Thyroid gland (tissue), 4 donors: ENCODE data around the gene NXPH4. TPM values are rescaled to one million over a fixed set of nuclear protein-coding genes. Genes with fewer than 3 reads are reported as not detected.
A peak's percentile ranks its signal among the peaks of the same experiment; 100 is the strongest.

ENCODE experiments used
- DNase-seq, 2 donors: peaks; one replicate each; pipeline ENCODE4 v3.0.0-alpha.2; 2019
- H3K27ac ChIP-seq, 3 donors: fragments of 200-600 bp; sonication (generic); 1 replicate in 2 of 3; 2 replicates in 1 of 3; pipeline ENCODE4 v1.5.1; 2016 to 2019; ENCODE audit warnings: mild to moderate bottlenecking in 1 of 3, moderate library complexity in 1 of 3
- H3K27me3 ChIP-seq: fragments of 200-600 bp; sonication (generic); one replicate; pipeline ENCODE4 v1.5.1; 2019
- H3K36me3 ChIP-seq, 2 donors: fragments of 200-600 bp; sonication (generic); one replicate each; pipeline ENCODE4 v1.5.1; 2016 to 2019
- H3K4me1 ChIP-seq, 2 donors: fragments of 200-600 bp; sonication (generic); one replicate each; pipeline ENCODE4 v1.5.1; 2017 to 2019
- H3K4me3 ChIP-seq, 3 donors: fragments of 200-600 bp; sonication (generic); replicated peaks in 1 of 3; 1 replicate in 2 of 3; 2 replicates in 1 of 3; pipeline ENCODE4 v1.5.1; 2016; ENCODE audit warnings: mild to moderate bottlenecking in 1 of 3
- H3K9me3 ChIP-seq: fragments of 200-600 bp; sonication (generic); one replicate; pipeline ENCODE4 v1.5.1; 2017
- POLR2A ChIP-seq, 2 donors: fragments of 450-650 bp; IDR thresholded peaks; one replicate each; pipeline ENCODE4 v1.6.1; 2017; ENCODE audit warnings: antibody characterized with exemption in 2 of 2, mild to moderate bottlenecking in 2 of 2, moderate library complexity in 1 of 2
- WGBS, 2 donors: methylation state at CpG; one replicate each; pipeline ENCODE4 v1.1.5; 2017; 5-methylcytosine and 5-hydroxymethylcytosine counted together
- intact Hi-C: fragments of 100-400 bp; cut with DNase I; formaldehyde crosslinking; loops from one replicate; pipeline ENCODE4 v1.15.1; 2023
- total RNA-seq, 4 donors: library from RNA; depleted of rRNA; stranded (reverse); fragments of >200 nt; gene quantifications; one replicate each; pipeline ENCODE4 v1.2.3, GENCODE V29; 2016
- TF ChIP-seq, protein P1 (sequence below), 6 experiments: fragments of 200-600 bp in 3 of 6; fragments of 450-650 bp in 3 of 6; sonication (generic) in 3 of 6; IDR thresholded peaks; one replicate each; pipeline ENCODE4 v1.5.1; 2016 to 2019; ENCODE audit warnings: antibody characterized with exemption in 6 of 6, mild to moderate bottlenecking in 2 of 6, inconsistent platforms in 1 of 6, moderate library complexity in 1 of 6

Gene NXPH4
- total RNA-seq, 4 donors from 2014 or later: 0.27 TPM; not detected in 3

GRCh38 chr12:57181561-57182155, 34.9 kb upstream of the NXPH4 start:
- TF ChIP-seq, protein P1, sequence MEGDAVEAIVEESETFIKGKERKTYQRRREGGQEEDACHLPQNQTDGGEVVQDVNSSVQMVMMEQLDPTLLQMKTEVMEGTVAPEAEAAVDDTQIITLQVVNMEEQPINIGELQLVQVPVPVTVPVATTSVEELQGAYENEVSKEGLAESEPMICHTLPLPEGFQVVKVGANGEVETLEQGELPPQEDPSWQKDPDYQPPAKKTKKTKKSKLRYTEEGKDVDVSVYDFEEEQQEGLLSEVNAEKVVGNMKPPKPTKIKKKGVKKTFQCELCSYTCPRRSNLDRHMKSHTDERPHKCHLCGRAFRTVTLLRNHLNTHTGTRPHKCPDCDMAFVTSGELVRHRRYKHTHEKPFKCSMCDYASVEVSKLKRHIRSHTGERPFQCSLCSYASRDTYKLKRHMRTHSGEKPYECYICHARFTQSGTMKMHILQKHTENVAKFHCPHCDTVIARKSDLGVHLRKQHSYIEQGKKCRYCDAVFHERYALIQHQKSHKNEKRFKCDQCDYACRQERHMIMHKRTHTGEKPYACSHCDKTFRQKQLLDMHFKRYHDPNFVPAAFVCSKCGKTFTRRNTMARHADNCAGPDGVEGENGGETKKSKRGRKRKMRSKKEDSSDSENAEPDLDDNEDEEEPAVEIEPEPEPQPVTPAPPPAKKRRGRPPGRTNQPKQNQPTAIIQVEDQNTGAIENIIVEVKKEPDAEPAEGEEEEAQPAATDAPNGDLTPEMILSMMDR (IDR thresholded peaks at IDR 0.05): no peak
- TF ChIP-seq POLR2A (IDR thresholded peaks at IDR 0.05): no peak
- Histone ChIP-seq H3K9me3 (no peaks in the 10 kb centered on the region), H3K4me1 (no peaks in the 10 kb centered on the region), H3K4me3 (no peak overlapping the region), H3K27me3 (no peaks in the 10 kb centered on the region), H3K27ac (no peak overlapping the region), H3K36me3 (peaks cover 28 to 48% of the 10 kb centered on the region in 2 donors)
- DNase-seq: no peak
- WGBS, 2 donors: 73 to 82% methylated on average over 5 of the region's 5 CpGs
- intact Hi-C loops: loop anchor here (2.0 to 5.0 kb wide), 2 partner anchors 57 to 104 kb away; partner anchors contain the start of gene NEMP1

DNA sequence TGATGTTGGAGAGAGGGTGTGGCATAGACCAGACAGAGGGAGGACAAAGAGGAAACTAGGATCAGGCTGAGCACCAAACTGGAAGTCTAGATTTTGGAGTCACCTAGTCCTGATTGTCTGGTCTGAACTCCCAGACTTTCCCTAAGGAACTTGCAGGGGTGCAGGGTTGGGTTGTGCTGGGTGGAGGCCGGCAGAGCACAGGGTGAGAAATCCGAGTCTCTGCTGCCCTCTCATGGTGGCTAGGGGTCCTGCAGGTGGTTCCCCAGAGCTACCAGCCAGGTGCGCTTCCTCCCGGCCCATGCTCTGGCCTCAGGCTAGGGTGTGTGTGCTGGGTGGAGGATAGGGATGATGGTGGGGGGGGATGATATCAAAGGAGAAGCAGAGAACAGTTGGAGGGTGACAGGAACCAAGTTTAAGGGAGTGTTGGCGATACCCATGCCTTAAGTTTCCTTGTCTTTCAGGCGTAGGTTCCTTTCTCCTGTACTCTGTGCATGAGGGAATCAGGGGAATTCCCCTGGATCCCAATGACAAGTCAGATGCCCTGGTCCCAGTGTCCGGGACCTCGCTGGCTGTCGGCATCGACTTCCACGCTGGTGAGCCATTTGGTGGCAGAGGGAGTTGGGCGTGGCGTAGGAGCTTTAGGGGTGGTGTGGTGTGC, 33.5 kb upstream of the NXPH4 start:
- Histone ChIP-seq H3K9me3 (no peaks in the 10 kb centered on the region), H3K27ac (no peak overlapping the region), H3K4me1 (no peaks in the 10 kb centered on the region), H3K4me3 (no peak overlapping the region), H3K36me3 (peaks cover 28 to 52% of the 10 kb centered on the region in 2 donors), H3K27me3 (no peaks in the 10 kb centered on the region)
- WGBS, 2 donors: 64 to 67% methylated on average over 13 of the region's 13 CpGs
- intact Hi-C loops: loop anchor here (2.0 to 5.0 kb wide), 2 partner anchors 58 to 106 kb away; partner anchors contain the start of gene NEMP1
- peak; percentile 74 to 78 for DNase-seq
- TF ChIP-seq, protein P1 (IDR thresholded peaks at IDR 0.05): peak; percentile 60 to 92 (median 84)
- no peak for TF ChIP-seq POLR2A (IDR thresholded peaks at IDR 0.05)

GRCh38 chr12:57183939-57184725, 32.5 kb upstream of the NXPH4 start:
- H3K4me3 ChIP-seq: no peak overlapping the region
- WGBS, 2 donors: 95 to 96% methylated on average over 4 to 22 of the region's 22 CpGs
- H3K9me3 ChIP-seq: no peaks in the 10 kb centered on the region
- no peaks in the 10 kb centered on the region for H3K27me3 ChIP-seq
- intact Hi-C loops: loop anchor here (2.0 to 5.0 kb wide), 2 partner anchors 59 to 107 kb away; partner anchors contain the start of gene NEMP1
- H3K36me3 ChIP-seq: peaks cover 21 to 42% of the 10 kb centered on the region in 2 donors
- no peak for DNase-seq
- H3K4me1 ChIP-seq: no peaks in the 10 kb centered on the region
- no peak overlapping the region for H3K27ac ChIP-seq
- TF ChIP-seq, protein P1 (IDR thresholded peaks at IDR 0.05): no peak
- no peak for TF ChIP-seq POLR2A (IDR thresholded peaks at IDR 0.05)

GRCh38 chr12:57185403-57185802, 31.2 kb upstream of the NXPH4 start:
- TF ChIP-seq, protein P1 (IDR thresholded peaks at IDR 0.05): no peak
- no peak for TF ChIP-seq POLR2A (IDR thresholded peaks at IDR 0.05)
- WGBS, 2 donors: 95 to 99% methylated on average over 14 to 25 of the region's 25 CpGs
- no peaks in the 10 kb centered on the region for H3K9me3 ChIP-seq
- H3K4me3 ChIP-seq: no peak overlapping the region
- no peak overlapping the region for H3K27ac ChIP-seq
- no peak for DNase-seq
- peaks cover 13 to 36% of the 10 kb centered on the region in 2 donors for H3K36me3 ChIP-seq
- H3K27me3 ChIP-seq: no peaks in the 10 kb centered on the region
- intact Hi-C loops: no loop called here
- H3K4me1 ChIP-seq: peaks cover 8 to 12% of the 10 kb centered on the region in 2 donors
